ENCODE measurements around the gene PI4K2A. TPM values are rescaled to one million over a fixed set of nuclear protein-coding genes. Genes with fewer than 3 reads are reported as not detected.

Gene PI4K2A
- 10 to 100 TPM; 26.7 to 35.3 (median 31.6) TPM for total RNA-seq (2021; fragmentation: NEBNext Ultra II Directional; extraction: Animal tissue kit (Norgen Biotek cat#: 25700))
- long read RNA-seq, full-length matches to known transcripts: 2 of 10 reads
- long read RNA-seq, partial matches to known transcripts: 4 of 10 reads
- long read RNA-seq, other reads (novel, unspliced or antisense): 4 of 10 reads

- Mint-ChIP-seq H3K27ac (peak within 1 kb of the TSS; percentile 98), H3K27me3 (ENCODE audit: insufficient read depth) (peaks cover 10% of the 10 kb centered on the region), H3K4me3 (peak within 1 kb of the TSS; percentile 100), H3K9me3 (no peaks in the 10 kb centered on the region), H3K36me3 (ENCODE audit: low read depth) (peaks cover 20% of the 10 kb centered on the region), H3K4me1 (ENCODE audit: low read depth) (peaks cover 17% of the 10 kb centered on the region)
- TF ChIP-seq, protein P1, sequence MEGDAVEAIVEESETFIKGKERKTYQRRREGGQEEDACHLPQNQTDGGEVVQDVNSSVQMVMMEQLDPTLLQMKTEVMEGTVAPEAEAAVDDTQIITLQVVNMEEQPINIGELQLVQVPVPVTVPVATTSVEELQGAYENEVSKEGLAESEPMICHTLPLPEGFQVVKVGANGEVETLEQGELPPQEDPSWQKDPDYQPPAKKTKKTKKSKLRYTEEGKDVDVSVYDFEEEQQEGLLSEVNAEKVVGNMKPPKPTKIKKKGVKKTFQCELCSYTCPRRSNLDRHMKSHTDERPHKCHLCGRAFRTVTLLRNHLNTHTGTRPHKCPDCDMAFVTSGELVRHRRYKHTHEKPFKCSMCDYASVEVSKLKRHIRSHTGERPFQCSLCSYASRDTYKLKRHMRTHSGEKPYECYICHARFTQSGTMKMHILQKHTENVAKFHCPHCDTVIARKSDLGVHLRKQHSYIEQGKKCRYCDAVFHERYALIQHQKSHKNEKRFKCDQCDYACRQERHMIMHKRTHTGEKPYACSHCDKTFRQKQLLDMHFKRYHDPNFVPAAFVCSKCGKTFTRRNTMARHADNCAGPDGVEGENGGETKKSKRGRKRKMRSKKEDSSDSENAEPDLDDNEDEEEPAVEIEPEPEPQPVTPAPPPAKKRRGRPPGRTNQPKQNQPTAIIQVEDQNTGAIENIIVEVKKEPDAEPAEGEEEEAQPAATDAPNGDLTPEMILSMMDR (IDR thresholded peaks at IDR 0.05): no peak
- peak; percentile 99 for DNase-seq
Observed at GRCh38 chr10:97640174-97640867, at the start of gene PI4K2A. Gene PI4K2A, plus strand, starts transcription at chr10:97640671. Its CDS starts 72 bp downstream, at chr10:97640743.

GRCh38 chr10:97590748-97591495, 49.5 kb upstream of the PI4K2A start:
- TF ChIP-seq, protein P1 (IDR thresholded peaks at IDR 0.05): no peak
- no peak for DNase-seq
- Mint-ChIP-seq H3K27ac (no peak overlapping the region), H3K4me3 (no peak overlapping the region), H3K9me3 (no peaks in the 10 kb centered on the region), H3K36me3 (ENCODE audit: low read depth) (no peaks in the 10 kb centered on the region), H3K4me1 (ENCODE audit: low read depth) (peaks cover 14% of the 10 kb centered on the region), H3K27me3 (ENCODE audit: insufficient read depth) (peaks cover 2% of the 10 kb centered on the region; the same call in 1 of the 2 replicates)

GRCh38 chr10:97593421-97593820, 47.0 kb upstream of the PI4K2A start:
- DNase-seq: no peak
- Mint-ChIP-seq H3K36me3 (ENCODE audit: low read depth) (no peaks in the 10 kb centered on the region), H3K27ac (no peak overlapping the region), H3K4me3 (no peak overlapping the region), H3K27me3 (ENCODE audit: insufficient read depth) (peaks cover 2% of the 10 kb centered on the region), H3K9me3 (no peaks in the 10 kb centered on the region), H3K4me1 (ENCODE audit: low read depth) (peaks cover 38% of the 10 kb centered on the region)
- TF ChIP-seq, protein P1 (IDR thresholded peaks at IDR 0.05): no peak

DNA sequence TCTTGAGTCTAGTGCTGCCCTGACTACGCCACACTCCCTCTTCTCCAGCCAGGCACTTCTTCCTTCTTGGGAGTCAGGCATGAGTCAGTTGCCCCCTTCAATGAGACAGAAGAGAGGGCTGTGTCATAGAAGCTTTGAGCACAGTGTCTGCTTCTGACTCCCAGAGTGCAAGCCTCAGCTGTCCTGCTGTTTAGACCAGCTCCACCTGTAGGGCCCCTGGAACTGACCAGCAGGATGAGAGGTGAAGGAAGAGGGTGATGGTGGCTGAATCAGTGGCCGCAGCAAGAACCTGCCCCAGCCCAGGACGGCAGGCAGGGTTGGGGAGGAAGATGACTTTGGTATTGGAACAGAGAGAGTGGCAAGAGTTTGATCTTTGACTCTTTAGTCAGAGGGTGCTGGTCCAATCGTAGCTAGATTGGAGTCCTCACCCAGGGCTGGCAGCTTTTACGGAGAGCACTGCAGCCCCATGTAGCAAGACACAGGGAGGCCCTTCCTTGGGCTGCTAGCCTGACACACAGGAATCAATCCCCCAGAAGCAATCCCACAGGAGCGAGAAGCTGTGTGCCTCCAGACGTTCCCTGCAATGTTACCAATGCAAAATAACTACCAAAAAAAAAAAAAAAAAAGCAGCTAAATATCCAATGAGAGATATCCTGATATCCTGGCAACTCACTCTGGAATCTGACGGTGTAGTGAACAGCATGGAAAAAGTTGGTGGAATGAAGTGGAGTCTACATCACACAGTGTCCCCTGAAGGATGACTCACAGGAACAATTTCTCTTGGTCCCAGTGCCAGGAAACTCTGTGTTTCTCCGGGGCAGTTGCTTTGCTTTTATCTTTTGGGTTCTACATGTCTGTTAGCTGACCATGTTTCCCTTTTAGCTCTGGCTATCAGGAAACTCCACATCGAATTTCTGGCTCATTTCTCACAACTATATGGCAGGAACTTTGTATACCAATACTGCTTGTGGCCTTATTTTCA, 44.1 kb upstream of the PI4K2A start:
- Mint-ChIP-seq H3K27me3 (ENCODE audit: insufficient read depth) (peaks cover 5% of the 10 kb centered on the region), H3K4me1 (ENCODE audit: low read depth) (peaks cover 38% of the 10 kb centered on the region), H3K36me3 (ENCODE audit: low read depth) (no peaks in the 10 kb centered on the region), H3K4me3 (peak overlapping the region; percentile 86), H3K27ac (peak overlapping the region; percentile 95), H3K9me3 (no peaks in the 10 kb centered on the region)
- DNase-seq: peak; percentile 89
- TF ChIP-seq, protein P1 (IDR thresholded peaks at IDR 0.05): no peak; the same call in 1 of the 2 replicates

DNA sequence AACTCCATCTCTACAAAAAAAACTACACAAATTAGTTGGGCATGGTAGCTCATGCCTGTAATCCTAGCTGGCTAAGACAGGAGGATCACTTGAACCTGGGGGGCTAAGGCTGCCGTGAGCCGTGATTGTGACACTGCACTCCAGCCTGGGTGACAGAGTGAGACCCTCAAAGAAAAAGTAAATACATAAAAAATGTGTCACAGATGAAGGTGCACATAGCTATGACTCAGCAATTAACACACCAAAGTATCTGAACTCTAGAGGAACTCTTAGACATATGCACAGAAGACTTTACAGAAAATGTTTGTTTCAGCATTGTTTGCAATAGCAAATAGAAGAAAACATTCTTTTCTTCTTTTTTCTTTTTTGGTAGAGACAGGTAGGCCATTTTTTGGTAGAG, 42.7 kb upstream of the PI4K2A start:
- Mint-ChIP-seq H3K4me3 (no peak overlapping the region), H3K27me3 (ENCODE audit: insufficient read depth) (peaks cover 5% of the 10 kb centered on the region), H3K27ac (peak overlapping the region; percentile 95), H3K9me3 (no peaks in the 10 kb centered on the region), H3K36me3 (ENCODE audit: low read depth) (no peaks in the 10 kb centered on the region), H3K4me1 (ENCODE audit: low read depth) (peaks cover 38% of the 10 kb centered on the region)
- DNase-seq: no peak
- TF ChIP-seq, protein P1 (IDR thresholded peaks at IDR 0.05): no peak

Data from HFFc6 (cell line).